GM08714 (cell line): ENCODE measurements around the gene SVEP1.
"Not testable (repeated sequence)": the region's sequence is repeated elsewhere in the genome, so short reads cannot be mapped to it uniquely, and the experiment has no call there.

ENCODE experiments used
- H3K4me3 ChIP-seq: fragments of 200-500 bp; sonication (Bioruptor generic); 2 replicates; pipeline ENCODE4 v1.5.1; 2014; ENCODE audit warnings: mild to moderate bottlenecking, low read length, inconsistent platforms
- ZNF274 ChIP-seq: IDR thresholded peaks from 2 replicates; pipeline ENCODE4 v1.6.1; 2012; ENCODE audit warnings: mild to moderate bottlenecking, low read depth, low read length

Gene SVEP1

GRCh38 chr9:110559869-110560268, 19.7 kb downstream of the SVEP1 start:
- TF ChIP-seq ZNF274: no peak
- H3K4me3 ChIP-seq: no peak overlapping the region

DNA sequence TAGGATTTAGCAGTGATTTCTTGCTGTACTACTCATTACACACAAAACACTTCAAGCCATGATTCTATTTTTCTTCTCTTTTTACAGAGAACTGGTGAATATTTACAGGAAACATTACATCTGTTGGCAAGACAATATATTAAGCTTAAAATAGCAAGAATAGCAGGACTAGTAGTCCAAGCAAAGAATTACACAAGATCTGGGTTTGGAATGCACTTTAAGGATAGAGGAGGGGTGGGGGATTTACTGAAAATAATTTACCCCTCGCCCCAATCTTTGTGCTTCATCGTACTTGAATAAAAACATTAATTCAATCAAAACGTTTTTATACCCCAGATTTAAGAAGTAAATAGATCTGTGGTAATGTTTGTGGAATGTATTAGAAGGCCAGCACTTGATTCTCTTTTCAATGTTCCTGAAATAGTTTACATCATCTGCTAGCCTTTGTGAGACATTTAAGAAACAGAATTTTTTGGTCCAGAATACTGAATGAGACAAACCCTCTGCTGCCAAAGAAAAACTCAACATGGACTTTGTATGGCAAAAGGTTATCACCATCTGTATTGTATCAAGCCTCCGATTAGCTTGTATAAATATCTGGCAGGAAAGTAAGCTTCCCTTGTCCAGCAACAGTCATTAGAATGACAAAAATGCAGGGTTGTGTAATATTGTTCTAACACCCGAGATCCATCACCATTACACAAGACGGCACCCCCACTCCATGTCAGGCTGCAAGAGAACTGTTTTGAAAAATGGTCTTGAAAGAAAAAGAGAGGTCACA, 23.8 kb downstream of the SVEP1 start:
- TF ChIP-seq ZNF274: no peak
- H3K4me3 ChIP-seq: no peak overlapping the region

GRCh38 chr9:110546411-110546871, 33.1 kb downstream of the SVEP1 start:
- no peak overlapping the region for H3K4me3 ChIP-seq
- TF ChIP-seq ZNF274: no peak

DNA sequence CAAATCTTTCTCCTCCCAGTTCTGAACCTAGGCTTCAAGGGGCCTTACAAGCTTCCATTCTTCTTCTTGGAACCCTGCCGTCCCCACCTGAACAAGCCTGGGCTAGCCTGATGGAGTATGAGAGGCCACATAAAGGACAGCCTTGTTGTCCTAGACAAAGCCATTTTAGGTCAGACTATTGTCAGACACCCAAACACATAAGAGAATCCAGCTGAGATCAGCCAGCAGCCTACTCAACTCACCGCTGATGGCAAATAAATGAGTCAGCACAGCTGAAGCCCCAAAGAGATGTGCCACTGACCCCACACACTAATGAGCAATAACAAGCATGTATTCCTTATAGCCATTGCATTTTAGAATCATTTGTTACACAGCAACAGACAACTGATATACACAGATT, 33.8 kb downstream of the SVEP1 start:
- H3K4me3 ChIP-seq: no peak overlapping the region
- no peak for TF ChIP-seq ZNF274

- no peak overlapping the region for H3K4me3 ChIP-seq
- no peak for TF ChIP-seq ZNF274
Measured at GRCh38 chr9:110543631-110544051, 35.9 kb downstream of the SVEP1 start.

DNA sequence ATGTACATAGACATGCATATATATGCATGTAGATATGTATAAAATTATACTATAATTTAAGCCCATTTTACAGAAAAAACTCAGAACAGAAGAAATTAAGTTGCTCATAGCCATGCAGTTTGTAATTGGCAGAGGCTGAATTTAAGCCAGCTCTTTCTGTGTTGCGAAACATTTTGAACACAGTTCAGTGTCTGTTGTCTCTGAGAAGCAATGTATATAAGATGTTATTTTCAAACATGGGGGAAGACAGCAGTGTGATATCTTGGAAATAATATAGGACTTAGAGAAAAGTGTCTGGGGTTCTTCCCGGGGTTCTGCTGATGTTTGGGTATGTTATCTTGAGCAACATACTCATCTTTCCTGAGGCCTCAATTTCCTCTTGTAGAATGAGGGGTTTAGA, 37.6 kb downstream of the SVEP1 start:
- no peak for TF ChIP-seq ZNF274
- no peak overlapping the region for H3K4me3 ChIP-seq

GRCh38 chr9:110538647-110539041, 40.9 kb downstream of the SVEP1 start:
- TF ChIP-seq ZNF274: no peak

GRCh38 chr9:110537841-110538646, 41.5 kb downstream of the SVEP1 start:
- no peak overlapping the region for H3K4me3 ChIP-seq
- no peak for TF ChIP-seq ZNF274

More at GRCh38 chr9:110538647-110539041, 40.9 kb downstream of the SVEP1 start:
- H3K4me3 ChIP-seq: no peak overlapping the region

GRCh38 chr9:110536822-110537221, 42.7 kb downstream of the SVEP1 start:
- no peak overlapping the region for H3K4me3 ChIP-seq
- TF ChIP-seq ZNF274: no peak

DNA sequence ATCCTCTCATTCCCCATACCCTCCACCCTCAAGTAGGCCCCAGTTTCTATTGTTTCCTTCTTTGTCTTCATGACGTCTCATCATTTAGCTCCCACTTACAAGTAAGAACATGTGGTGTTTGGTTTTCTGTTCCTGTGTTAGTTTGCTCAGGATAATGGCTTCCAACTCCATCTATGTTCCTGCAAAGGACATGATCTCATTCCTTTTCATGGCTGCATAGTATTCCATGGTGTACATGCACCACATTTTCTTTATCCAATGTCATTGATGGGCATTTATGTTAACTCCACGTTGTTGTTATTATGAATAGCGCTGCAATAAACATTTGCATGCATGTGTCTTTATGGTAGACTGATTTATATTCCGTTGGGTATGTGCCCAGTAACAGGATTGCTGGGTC, 45.4 kb downstream of the SVEP1 start:
- H3K4me3 ChIP-seq: not testable (repeated sequence)

GRCh38 chr9:110532908-110533665, 46.5 kb downstream of the SVEP1 start:
- H3K4me3 ChIP-seq: no peak overlapping the region
- no peak for TF ChIP-seq ZNF274

DNA sequence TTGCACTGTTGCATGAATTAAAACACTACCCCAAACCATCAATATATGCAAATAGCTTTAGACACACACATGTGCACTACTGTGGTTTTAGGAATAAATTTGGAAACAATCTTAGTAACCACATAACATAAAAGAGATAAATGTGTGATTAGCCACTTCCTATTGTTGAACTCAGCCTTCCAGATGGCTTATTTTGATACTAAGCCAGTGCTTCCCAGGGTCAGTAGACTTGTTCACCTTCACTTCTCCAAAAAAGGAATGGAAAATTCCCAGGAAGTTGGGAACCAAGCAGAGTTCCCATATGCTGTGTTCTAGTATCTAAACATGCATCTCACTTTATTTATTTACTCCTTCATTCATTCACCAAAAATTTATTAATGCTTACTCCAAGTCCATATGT, 47.8 kb downstream of the SVEP1 start:
- no peak overlapping the region for H3K4me3 ChIP-seq
- no peak for TF ChIP-seq ZNF274

DNA sequence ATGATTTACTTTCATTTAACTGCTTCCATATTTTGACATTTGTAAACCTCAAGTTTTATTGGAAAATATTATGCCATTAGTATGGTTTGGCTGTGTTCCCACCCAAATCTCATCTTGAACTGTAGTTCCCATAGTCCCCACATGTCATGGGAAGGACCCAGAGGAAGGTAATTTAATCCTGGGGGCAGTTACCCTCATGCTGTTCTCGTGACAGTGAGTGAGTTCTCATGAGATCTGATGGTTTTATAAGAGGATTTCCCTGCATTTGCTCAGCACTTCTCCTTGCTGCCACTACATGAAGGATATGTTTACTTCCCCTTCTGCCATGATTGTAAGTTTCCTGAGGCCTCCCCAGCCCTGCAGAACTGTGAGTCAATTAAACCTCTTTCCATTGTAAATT, 48.3 kb downstream of the SVEP1 start:
- H3K4me3 ChIP-seq: not testable (repeated sequence)

DNA sequence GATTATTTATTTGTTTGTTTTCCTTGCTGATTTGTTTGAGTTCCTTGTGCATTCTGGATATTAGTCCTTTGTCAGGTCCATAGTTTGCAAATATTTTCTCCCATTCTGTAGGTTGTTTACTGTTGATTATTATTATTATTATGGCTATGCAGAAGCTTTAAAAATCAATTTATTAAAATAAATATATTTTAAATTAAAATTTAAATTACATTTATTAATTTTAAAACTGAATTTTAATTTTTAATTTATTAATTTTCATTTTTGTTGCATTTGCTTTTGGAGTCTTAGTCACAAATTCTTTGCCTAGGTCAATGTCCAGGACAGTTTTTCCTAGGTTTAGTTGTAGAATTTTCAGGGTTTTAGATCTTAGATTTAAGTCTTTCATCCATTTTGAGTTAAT, 50.9 kb downstream of the SVEP1 start:
- no peak overlapping the region for H3K4me3 ChIP-seq
- no peak for TF ChIP-seq ZNF274
